SIG-M5 treated with dmso at 0.1 percent for 504 hours (cell line): ENCODE data around the gene ARHGAP15.

Source experiments
- DNase-seq: peaks from one replicate; lab custom pipeline; 2025; ENCODE audit not compliant: unreplicated experiment; lab: John Stamatoyannopoulos, UW

The ARHGAP15 gene

GRCh38 chr2:143436951-143437350 is 307.7 kb downstream of the ARHGAP15 start:
- DNase-seq, result no peak

GRCh38 chr2:143440411-143441012 is 311.3 kb downstream of the ARHGAP15 start:
- DNase-seq, result no peak

- no peak for DNase-seq
These were observed 313.0 kb downstream of the ARHGAP15 start for GRCh38 chr2:143442193-143442592.

- no peak for DNase-seq
These were observed 322.5 kb downstream of the ARHGAP15 start for GRCh38 chr2:143451642-143452281.

GRCh38 chr2:143452817-143453451 is 323.7 kb downstream of the ARHGAP15 start:
- no peak for DNase-seq

GRCh38 chr2:143453981-143454511 is 324.8 kb downstream of the ARHGAP15 start:
- DNase-seq, result no peak

GRCh38 chr2:143455317-143455716 is 326.1 kb downstream of the ARHGAP15 start:
- no peak for DNase-seq

GRCh38 chr2:143458258-143459190 is 329.3 kb downstream of the ARHGAP15 start:
- no peak for DNase-seq

- no peak for DNase-seq
These were observed 331.2 kb downstream of the ARHGAP15 start for GRCh38 chr2:143460382-143460781.

GRCh38 chr2:143463719-143464118 is 334.5 kb downstream of the ARHGAP15 start:
- DNase-seq, result no peak

- DNase-seq, result no peak
These were observed 337.2 kb downstream of the ARHGAP15 start for GRCh38 chr2:143466391-143466790.

GRCh38 chr2:143467011-143467410 is 337.8 kb downstream of the ARHGAP15 start:
- no peak for DNase-seq

GRCh38 chr2:143468341-143468888 is 339.2 kb downstream of the ARHGAP15 start:
- no peak for DNase-seq

GRCh38 chr2:143469323-143469722 is 340.1 kb downstream of the ARHGAP15 start:
- no peak for DNase-seq

- no peak for DNase-seq
These were observed 342.3 kb downstream of the ARHGAP15 start for GRCh38 chr2:143471550-143471949.

- no peak for DNase-seq
These were observed 344.0 kb downstream of the ARHGAP15 start for GRCh38 chr2:143473216-143473615.

- DNase-seq, result no peak
These were observed 344.6 kb downstream of the ARHGAP15 start for GRCh38 chr2:143473820-143474219.

- no peak for DNase-seq
These were observed 345.4 kb downstream of the ARHGAP15 start for GRCh38 chr2:143474586-143474985.

- DNase-seq, result no peak
These were observed 346.0 kb downstream of the ARHGAP15 start for GRCh38 chr2:143475041-143475776.
